ENCODE data around the gene TMEM154.
"Not testable (repeated sequence)": the region's sequence is repeated elsewhere in the genome, so short reads cannot be mapped to it uniquely, and the experiment has no call there.

TMEM154 gene

GRCh38 chr4:152665691-152666395 lies 14.0 kb downstream of the TMEM154 start:
- DNase-seq = no peak

GRCh38 chr4:152664067-152664378 lies 15.8 kb downstream of the TMEM154 start:
- DNase-seq = not testable (repeated sequence)

GRCh38 chr4:152663203-152664066 lies 16.4 kb downstream of the TMEM154 start:
- no peak for DNase-seq

GRCh38 chr4:152661649-152662048 lies 18.1 kb downstream of the TMEM154 start:
- no peak for DNase-seq

GRCh38 chr4:152660526-152660925 lies 19.3 kb downstream of the TMEM154 start:
- DNase-seq = no peak

GRCh38 chr4:152659806-152660205 lies 20.0 kb downstream of the TMEM154 start:
- DNase-seq = no peak

- no peak for DNase-seq
Measured at GRCh38 chr4:152657657-152658056, 22.1 kb downstream of the TMEM154 start.

GRCh38 chr4:152655272-152656129 lies 24.3 kb downstream of the TMEM154 start:
- DNase-seq = no peak

- no peak for DNase-seq
Measured at GRCh38 chr4:152652102-152652501, 27.7 kb downstream of the TMEM154 start.

- DNase-seq = no peak
Measured at GRCh38 chr4:152651473-152652060, 28.2 kb downstream of the TMEM154 start.

- no peak for DNase-seq
Measured at GRCh38 chr4:152646221-152646620, 33.6 kb downstream of the TMEM154 start.

- DNase-seq = no peak
Measured at GRCh38 chr4:152644130-152644529, 35.7 kb downstream of the TMEM154 start.

GRCh38 chr4:152643153-152644035 lies 36.4 kb downstream of the TMEM154 start:
- no peak for DNase-seq

- peak; percentile 15 to 19 for DNase-seq
Measured at GRCh38 chr4:152640058-152640921, 39.5 kb downstream of the TMEM154 start.

- DNase-seq = no peak
Measured at GRCh38 chr4:152635851-152636250, 43.9 kb downstream of the TMEM154 start.

GRCh38 chr4:152634110-152634760 lies 45.6 kb downstream of the TMEM154 start:
- DNase-seq = no peak

GRCh38 chr4:152633118-152633517 lies 46.7 kb downstream of the TMEM154 start:
- DNase-seq = no peak

GRCh38 chr4:152630324-152630723 lies 49.5 kb downstream of the TMEM154 start:
- DNase-seq = no peak

GRCh38 chr4:152629908-152630307 lies 49.9 kb downstream of the TMEM154 start:
- no peak for DNase-seq

GRCh38 chr4:152628128-152628527 lies 51.7 kb downstream of the TMEM154 start:
- DNase-seq = peak in 1 of 2 experiments; percentile 39
